HG03097 (cell line): ENCODE results near the gene CTAG2.
"Not testable (repeated sequence)": the region's sequence is repeated elsewhere in the genome, so short reads cannot be mapped to it uniquely, and the experiment has no call there.

ENCODE experiments used
- ATAC-seq: cut with Tn5 transposase; IDR thresholded peaks from one replicate; pipeline ENCODE4 v1.9.1; 2021; ENCODE audit not compliant: unreplicated experiment, low FRiP score

CTAG2 gene

DNA sequence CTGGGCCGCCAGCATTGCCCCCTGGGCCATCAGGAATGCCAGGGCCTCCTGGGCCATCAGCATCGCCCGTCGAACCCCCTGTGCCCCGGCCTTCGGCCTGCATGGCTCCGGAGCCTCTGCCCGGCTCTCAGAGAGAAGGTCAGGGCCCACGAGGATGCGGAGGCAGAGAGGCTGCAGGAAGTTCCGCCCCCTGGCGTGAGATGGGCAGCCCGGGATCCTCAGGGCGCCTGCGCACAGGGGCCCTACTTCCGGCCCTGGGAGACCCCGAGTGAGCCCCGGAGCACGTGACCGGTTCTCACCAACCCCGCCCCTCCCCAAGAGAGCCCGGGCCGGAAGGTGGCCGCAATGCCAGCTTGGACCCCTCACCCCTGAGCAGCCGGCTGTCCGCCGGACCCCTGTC, at the start of gene CTAG2:
CTAG2 (minus strand) TSS at position 167 of the 400 bp plus-strand sequence; CDS start at position 103, 64 bp downstream.
- ATAC-seq, result not testable (repeated sequence)

DNA sequence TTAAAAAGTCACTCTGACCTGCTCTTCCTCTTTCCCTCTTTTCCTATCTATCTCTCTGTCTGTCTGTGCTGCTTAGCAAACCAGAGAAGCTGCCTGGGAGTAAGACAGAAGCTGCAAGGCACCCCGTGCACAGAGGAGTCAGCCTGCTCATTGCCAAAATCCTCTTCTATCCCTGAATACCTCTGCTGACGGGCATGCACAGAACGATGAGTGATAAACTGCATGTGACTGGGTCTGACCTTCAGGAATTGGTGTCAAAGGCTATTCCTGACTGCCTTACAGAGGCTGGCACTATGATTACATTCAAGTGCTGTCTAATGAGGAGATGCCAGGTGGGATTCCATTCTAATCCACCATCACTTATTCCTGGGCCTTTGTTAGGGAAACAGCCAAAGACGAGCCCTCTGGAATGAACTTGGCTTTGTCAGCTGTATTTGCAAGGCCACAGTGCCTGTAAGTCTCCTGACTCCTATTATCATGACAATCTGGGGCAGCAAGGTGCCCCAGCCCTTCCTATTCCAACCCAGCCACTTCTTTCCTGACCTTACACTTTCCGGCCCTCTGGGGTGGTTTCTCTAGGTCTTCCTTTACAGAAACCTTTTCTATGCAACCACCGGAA, 45.4 kb upstream of the CTAG2 start:
- ATAC-seq, result no peak

DNA sequence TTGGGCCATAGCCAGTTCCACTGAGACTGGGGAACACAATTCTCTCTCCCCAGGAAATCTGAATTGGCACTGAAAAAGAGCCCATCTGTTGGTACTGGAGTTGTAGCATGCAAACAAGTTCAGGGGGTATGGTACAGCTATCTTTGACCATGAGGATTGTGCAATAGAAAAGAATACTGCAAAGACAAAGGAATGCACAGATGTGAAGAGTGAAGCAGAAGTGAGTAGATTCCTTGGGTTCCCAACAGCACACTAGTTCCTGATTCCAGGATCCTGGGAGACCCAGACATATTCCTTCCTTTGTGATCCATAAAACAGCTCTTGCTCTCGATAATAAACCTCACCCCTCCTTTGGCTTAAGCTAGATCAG, 43.3 kb upstream of the CTAG2 start:
- ATAC-seq, result no peak

DNA sequence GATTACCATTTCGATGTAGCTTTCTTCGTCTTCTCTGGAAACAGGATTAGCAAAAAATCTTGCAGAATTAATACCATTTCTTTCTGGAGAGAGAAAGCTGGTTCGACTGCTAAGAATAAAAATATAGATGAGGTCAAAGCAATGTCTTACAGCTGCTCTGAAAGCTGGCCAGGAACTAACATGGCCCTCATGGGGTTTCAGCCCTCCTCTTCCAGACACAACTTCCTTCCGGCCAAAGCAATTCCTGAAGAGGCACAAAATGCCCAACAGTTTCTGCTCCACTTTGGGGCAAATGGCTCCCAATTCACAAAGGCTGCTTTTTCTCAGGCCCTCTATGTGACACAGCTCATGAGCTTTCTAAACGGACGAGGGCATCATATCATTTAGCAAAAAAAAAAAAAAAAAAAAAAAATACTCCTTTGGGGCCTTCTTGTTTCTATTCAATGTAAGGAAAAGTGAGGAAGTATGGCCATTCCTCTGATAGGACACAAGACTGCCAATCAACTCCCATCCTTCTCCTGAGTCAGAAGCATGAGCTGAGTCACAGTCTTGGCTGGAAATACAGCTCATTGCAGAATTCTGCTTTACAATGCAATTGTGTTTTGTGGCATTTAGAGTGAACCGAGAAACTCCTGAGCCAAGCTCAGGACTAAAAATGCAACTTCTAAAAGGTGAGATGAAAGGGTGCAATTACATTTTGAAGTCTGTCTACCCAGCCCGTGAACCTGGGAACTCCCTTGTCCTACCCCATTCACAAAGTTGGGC, 42.7 kb upstream of the CTAG2 start:
- no peak for ATAC-seq

DNA sequence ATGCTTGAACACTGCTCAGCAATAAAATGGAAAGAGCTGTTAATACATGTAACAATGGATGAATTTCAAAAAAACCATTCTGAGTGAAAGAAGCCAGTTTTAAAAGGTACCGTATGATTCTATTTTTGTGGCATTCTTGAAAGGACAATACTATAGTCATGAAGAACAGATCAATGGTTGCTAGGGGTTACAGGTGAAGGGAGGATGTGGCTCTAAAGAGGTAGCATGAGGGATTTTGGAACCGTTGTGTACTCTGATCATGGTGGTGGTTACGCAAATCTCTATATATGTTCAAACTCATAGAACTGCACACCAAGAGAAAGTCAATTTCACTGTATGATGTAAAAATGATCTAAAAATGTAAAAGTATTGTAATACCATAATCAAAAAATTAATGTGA, 40.0 kb upstream of the CTAG2 start:
- no peak for ATAC-seq

DNA sequence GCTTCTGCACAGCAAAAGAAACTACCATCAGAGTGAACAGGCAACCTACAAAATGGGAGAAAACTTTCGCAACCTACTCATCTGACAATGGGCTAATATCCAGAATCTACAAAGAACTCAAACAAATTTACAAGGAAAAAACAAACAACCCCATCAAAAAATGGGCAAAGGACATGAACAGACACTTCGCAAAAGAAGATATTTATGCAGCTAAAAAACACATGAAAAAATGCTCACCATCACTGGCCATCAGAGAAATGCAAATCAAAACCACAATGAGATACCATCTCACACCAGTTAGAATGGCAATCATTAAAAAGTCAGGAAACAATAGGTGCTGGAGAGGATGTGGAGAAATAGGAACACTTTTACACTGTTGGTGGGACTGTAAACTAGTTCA, 37.1 kb upstream of the CTAG2 start:
- ATAC-seq, result not testable (repeated sequence)

DNA sequence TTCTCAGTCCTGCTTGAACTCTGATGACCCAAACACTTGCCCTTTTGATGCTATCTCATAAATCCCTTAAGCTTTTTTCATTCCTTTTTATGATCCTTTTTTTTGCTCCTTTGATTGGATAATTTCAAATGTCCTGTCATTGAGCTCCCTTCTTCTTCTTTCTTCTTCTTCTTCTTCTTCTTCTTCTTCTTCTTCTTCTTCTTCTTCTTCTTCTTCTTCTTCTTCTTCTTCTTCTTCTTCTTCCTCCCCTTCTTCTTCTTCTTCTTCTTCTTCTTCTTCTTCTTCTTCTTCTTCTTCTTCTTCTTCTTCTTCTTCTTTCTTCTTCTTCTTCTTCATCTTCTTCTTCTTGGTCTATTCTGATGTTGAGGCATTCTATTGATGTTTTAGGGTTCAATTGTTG, 18.7 kb upstream of the CTAG2 start:
- not testable (repeated sequence) for ATAC-seq

DNA sequence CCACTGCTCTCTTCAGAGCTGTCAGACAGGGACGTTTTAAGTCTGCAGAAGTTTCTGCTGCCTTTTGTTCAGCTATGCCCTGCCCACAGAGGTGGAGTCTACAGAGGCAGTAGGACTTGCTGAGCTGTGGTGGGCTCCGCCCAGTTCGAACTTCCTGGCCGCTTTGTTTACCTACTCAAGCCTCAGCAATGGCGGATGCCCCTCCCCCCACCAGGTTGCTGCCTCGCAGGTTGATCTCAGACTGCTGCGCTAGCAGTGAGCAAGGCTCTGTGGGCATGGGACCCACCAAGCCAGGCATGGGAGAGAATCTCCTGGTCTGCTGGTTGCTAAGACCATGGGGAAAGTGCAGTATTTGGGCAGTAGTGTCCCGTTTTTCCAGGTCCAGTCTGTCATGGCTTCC, 17.5 kb upstream of the CTAG2 start:
- not testable (repeated sequence) for ATAC-seq

DNA sequence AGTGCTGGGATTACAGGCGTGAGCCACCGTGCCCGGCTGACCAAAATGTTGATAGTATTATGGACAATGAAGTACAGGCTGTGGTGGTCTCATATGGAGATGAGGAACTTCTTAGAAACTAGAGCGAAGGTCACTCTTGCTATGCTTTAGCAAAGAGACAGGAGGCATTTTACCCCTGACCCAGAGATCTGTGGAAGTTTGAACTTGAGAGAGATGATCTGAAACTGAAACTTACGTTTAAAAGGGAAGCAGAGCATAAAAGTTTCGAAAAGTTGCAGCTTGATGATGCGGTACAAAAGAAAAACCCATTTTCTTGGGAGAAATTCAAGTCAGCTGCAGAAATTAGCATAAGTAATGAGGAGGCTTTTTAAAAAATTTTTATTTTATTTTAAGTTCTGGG, 8.5 kb upstream of the CTAG2 start:
- no peak for ATAC-seq

DNA sequence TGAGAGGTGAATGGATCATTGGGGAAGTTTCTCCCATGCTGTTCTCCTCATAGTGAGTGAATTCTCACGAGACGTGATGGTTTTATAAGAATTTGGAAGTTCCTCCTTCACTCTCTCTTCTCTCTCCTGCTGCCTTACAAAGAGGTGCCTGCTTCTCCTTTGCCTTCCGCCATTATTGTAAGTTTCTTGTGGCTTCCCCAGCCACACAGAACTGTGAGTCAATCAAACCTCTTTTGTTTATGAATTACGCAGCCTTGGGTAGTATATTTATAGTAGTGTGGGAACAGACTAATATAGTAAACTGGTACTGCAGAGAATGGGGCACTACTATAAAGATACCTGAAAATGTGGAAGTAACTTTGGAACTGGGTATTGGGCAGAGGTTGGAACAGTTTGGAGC, 7.8 kb upstream of the CTAG2 start:
- no peak for ATAC-seq

DNA sequence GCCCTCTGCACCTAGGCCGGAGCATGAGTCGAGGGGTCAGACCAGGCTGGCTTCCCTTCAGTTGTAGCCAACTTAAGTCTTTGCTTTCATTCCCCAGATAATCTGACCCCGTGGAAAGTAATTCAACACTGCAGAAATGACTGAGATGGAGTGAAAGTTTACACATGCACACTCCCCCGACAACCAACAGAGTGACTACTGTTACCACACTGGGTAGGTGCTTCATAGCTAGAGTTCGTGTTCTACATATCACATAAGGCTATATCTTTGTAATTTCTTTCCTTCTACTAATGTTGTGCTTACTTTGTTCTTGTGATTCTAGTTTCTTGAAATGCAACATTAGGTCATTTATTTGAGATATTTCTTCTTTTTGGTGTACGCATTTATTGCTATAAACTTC, 7.2 kb upstream of the CTAG2 start:
- no peak for ATAC-seq

DNA sequence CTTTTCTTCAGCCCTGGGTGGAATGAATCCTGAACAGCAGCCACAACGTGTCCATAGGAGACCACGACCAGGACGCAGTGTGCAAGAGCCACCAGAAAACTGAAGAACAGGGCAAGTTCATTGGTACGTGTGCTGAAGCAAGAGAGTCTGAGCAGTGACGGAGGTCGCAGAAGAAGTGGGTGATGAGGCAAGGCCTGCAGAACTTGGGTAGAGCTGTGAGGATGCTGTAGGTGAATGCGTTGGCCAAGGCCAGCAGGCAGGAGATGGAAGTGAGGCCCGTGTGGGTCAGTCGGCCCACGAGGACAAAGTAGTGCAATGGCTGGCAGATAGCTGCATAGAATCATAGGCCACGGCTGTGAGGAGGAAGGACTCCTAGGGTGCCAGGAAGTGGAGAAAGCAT, 5.6 kb upstream of the CTAG2 start:
- ATAC-seq, result no peak

DNA sequence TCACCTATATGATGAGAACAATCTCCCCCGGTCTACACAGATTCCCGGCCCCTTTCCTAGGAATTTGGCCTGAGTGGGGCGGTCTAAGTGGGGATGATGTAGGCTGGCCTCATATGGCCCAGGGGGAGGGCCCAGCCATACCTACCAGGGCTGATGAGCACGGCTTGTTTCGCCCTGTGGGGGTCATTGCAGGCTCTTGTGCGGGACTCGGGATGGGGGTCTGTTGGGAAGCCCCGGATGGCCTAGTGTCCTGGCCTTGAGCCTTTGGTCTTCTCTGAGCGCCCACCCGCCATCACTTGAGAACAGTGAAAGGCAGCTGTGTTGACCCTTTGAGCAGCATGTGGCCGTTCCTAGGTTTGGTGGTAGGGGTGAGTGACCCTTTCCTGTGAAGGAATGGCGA, 4.8 kb upstream of the CTAG2 start:
- no peak for ATAC-seq

DNA sequence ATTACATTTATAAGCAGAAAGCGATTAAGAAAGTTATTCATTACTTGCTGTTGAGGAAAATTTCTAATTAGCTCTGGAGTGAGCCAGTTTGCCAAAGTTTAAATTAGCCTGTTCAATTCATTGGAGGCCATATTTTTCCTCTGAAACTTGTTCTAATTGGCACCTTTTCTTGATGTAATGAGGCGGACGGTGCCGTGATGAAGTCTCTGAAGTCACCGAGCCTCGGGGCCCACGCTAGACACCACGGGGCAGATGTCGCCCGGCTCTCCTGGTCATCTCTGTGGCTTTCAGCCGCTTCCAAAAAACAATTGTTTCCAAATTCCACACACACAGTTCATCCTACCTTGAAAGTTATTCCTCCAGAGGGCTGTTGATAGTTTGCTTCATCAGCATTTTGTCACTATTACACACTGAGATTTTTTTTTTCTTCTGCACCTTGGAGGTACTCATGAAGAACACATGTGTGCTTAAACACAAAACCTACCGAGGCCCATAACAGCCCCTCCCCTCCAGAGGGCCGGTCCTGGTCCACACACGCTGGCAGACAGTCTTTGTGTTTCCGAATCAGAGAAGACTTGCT, 3.9 kb upstream of the CTAG2 start:
- ATAC-seq, result no peak

DNA sequence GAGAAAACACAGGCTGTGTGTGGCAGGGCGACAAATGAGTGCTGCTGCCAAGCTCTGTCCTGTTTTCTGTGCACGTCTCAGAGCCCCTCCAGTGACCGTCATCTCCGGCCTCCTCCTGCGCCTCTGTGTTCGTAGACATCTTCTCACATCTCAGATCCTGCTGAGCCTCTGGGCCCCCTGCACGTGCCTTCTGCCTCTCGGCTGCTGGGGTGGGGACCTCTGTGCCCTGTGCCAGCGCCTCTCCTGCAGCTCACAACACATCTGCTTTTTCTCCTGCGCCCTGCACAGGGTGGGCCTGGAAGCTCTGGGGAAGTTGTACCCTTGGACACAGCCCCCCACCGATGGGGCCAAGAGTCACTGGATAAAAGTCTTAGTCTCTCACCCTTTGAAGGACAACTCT, 2.4 kb upstream of the CTAG2 start:
- no peak for ATAC-seq

DNA sequence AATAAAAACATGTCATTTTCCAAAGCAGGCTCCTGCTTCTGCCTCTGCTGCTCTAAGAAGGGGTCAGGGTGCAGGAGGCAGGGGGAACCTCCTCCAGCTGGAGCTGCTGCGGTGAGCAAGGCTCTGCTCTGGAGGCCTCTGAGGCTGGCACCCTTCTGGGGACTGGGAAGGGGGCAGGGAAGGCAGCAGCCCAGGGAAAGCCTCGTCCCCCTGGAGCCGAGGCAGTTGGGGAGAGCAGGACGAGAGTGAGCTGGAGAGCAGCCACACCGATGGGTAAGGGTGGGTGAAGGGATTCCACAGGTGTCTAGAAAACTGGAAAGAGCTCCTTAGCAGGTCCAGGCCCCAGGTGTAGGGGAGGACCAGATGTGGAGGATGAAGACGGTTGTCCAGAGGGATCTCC, 2.0 kb upstream of the CTAG2 start:
- no peak for ATAC-seq

DNA sequence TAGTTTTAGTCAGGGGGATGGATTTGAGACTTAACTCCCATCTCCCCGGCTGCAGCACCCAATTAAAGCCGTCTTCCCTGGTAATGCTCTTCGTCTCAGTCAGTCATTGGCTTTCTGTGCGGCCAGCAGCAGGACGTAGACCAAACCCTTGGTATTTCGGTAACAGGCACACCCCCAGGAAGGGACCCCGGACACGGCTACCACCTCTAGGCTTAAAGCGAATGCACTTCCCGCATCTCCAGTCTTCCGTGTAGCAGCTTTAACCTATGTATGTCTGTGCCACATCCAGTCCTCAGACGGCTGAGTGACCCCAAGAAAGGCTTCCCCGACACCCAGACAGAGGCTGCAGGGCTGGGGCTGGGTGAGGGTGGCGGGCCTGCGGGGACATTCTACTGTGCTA, 1.5 kb upstream of the CTAG2 start:
- no peak for ATAC-seq

DNA sequence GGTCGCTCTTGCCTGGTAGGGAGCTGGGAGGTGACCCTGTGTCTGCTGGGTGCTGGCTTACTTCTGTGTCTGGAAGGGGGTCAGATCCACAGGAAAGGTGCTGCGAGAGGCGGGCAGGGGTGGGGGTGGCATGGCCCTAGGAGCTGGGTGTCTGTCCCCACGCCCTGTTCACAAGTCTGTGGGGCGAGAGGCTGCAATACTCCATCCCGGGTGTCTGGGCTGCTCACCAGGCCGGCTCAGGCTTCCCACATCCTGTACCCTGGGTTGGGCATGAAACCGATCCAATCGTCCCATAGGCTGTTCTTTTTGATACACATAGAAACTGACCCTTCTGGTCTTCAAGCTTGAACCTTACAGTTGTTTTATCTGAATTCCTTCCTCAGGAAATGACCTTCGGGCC, 993 bp upstream of the CTAG2 start:
- ATAC-seq, result no peak

DNA sequence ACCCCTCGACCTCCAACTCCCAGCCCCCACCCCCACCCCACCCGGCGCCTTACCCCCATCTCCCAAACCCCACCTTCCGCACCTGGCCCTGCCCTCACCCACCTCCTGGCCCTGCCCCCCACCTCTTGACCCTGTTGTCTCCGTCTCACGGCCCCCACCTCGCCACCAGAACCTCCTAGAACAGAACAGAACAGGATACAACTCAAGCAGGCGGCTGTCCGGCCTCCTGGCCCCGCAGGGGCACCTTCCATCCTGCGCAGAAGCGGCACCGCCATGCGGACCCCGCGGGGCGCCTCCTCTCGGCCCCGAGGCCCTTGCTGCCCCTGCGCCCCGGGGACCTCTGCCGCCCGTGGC, 354 bp downstream of the CTAG2 start:
- no peak for ATAC-seq

DNA sequence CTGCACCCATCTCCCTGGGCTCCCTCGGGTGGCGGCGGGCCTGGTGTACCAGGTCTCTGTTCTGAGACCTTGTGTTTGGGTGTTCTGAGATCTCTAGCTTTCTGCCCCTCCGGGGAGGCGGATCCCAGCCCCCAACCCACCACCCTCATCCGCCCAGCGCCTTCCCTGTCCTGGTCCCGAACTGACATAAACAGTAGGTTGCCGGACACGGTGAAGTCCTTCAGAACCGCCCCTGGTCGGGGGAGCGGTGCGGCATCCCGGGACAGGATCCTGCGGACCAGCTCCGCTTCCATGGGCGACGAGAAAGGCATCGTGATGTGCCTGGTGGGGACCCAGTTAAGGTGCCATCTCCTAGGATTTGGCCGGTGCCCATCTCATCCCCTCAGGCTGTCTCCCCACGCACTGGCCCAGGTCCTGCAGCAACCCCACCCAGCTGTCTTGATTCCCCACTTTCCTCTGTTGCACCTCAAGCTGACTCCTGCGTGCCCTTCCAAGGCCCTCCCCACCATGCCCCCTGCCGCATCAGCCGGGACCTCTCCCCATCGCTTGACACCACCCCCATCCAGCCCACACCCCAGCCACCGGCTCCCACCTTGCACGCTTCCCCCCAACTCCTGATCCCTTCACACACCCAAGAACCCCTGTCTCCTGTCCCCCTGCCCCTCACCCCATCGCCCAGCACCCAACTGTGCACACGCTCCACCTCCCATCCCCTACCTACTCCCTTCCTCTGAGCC, 900 bp downstream of the CTAG2 start:
- ATAC-seq, result no peak

DNA sequence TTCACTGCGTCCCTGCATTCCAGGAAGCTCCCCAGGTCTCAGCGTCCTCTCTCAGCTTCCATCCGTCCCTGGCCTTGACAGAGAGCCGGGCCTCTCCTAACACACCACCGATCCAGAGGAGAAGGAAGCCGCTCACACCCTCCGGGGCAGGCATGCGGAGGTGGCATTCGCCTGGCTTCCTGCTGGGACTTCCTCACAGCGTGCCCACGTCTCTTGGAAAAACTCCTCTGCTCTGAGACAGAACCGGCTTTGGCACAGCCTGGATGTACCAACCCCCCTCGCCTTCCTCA, 3.2 kb downstream of the CTAG2 start:
- ATAC-seq, result no peak
